ENCODE results near the gene PRKN. TPM values are rescaled to one million over a fixed set of nuclear protein-coding genes. Genes with fewer than 3 reads are reported as not detected.
A peak's percentile ranks its signal among the peaks of the same experiment; 100 is the strongest.

The PRKN gene
- total RNA-seq, 2 donors from 2014 or later: 10.7 to 21.2 TPM

GRCh38 chr6:161446949-161447348 lies 1280.6 kb downstream of the PRKN start:
- no peaks in the 10 kb centered on the region for H3K4me1 ChIP-seq (replicated peaks)
- 94% methylated on average over 7 of the region's 7 CpGs for WGBS
- no peaks in the 10 kb centered on the region for H3K27me3 ChIP-seq (replicated peaks; ENCODE audit: insufficient read depth)
- H3K4me3 ChIP-seq: no peak overlapping the region
- intact Hi-C loops (cut with DNase I): no loop called here
- TF ChIP-seq CTCF (IDR thresholded peaks at IDR 0.05): no peak
- no peak for TF ChIP-seq POLR2A (IDR thresholded peaks at IDR 0.05)
- TF ChIP-seq POLR2AphosphoS5 (IDR thresholded peaks at IDR 0.05): no peak
- no peak for DNase-seq (ENCODE audit: low spot score)
- no peak overlapping the region for H3K27ac ChIP-seq
- H3K36me3 ChIP-seq: no peaks in the 10 kb centered on the region
- no peaks in the 10 kb centered on the region for H3K9me3 ChIP-seq

GRCh38 chr6:161446296-161446925 lies 1281.2 kb downstream of the PRKN start:
- no peak for DNase-seq (ENCODE audit: low spot score)
- TF ChIP-seq POLR2A (IDR thresholded peaks at IDR 0.05) (no peak), CTCF (IDR thresholded peaks at IDR 0.05) (no peak), POLR2AphosphoS5 (IDR thresholded peaks at IDR 0.05) (no peak)
- Histone ChIP-seq H3K4me1 (replicated peaks) (no peaks in the 10 kb centered on the region), H3K27me3 (replicated peaks; ENCODE audit: insufficient read depth) (no peaks in the 10 kb centered on the region), H3K4me3 (no peak overlapping the region), H3K36me3 (no peaks in the 10 kb centered on the region), H3K27ac (no peak overlapping the region), H3K9me3 (no peaks in the 10 kb centered on the region)
- WGBS: 66% methylated on average over 6 of the region's 6 CpGs
- intact Hi-C loops (cut with DNase I): no loop called here

DNA sequence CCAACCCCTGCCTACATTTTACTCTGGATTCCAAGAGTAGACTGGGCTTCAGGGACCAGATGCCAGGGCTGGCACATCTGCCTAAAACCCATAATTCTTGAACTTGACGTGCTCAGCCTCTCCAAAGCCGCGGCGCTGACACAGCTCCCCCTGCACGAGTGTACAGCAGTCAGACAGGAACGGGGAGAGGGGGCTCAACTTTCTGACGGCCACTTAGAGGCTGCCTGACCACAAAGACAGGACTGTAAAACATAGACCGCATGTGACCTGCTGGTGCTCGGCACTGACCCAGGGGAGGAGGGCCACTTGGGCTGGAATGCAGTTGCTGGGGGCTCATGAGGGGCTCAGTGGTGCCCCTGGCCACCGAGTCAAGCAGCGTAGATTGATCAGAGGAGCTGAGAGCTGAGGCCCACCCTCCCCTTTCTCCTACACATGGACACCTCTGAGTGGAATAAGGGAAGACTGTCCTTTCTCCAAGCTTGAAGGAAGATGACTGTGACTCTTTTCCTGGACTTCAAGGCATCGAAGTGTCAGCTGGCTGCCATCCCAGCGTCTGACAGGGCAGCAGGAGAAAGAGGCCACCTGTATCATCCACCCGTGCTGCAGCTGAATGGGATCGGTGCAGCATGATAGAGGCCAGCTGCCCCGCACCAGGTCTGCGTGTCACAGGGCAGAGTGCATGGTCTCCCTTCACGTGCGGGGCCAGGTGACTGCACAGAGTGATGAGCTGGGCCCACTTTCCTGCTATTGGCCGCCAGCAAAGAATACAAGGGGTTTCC lies 1282.4 kb downstream of the PRKN start:
- Histone ChIP-seq H3K27ac (no peak overlapping the region), H3K4me3 (no peak overlapping the region), H3K36me3 (no peaks in the 10 kb centered on the region), H3K4me1 (replicated peaks) (no peaks in the 10 kb centered on the region), H3K27me3 (replicated peaks; ENCODE audit: insufficient read depth) (no peaks in the 10 kb centered on the region), H3K9me3 (no peaks in the 10 kb centered on the region)
- no peak for TF ChIP-seq CTCF (IDR thresholded peaks at IDR 0.05)
- no peak for DNase-seq (ENCODE audit: low spot score)
- intact Hi-C loops (cut with DNase I): no loop called here
- WGBS: 39% methylated on average over 20 of the region's 20 CpGs

DNA sequence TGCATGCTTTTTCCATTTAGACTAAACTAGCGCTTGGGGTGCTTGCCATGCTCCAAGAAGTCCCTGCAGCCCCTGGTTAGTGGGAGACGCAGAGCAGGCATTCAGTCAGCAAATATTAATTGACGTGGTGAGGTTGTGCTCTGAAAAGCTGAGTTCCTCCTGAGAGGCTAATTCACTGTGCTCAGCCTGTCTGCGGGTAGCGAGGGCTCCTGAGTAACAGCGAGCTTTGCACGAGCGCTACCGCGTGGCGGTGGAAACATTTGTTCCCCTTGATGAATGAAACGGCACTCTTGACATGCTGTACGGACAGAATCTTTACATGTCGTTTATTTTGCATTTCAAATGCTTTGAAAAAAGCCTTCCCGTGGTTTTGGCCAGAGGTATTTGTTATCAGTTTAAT lies 1283.1 kb downstream of the PRKN start:
- no peak overlapping the region for H3K4me3 ChIP-seq
- TF ChIP-seq POLR2A (IDR thresholded peaks at IDR 0.05) (no peak), POLR2AphosphoS5 (IDR thresholded peaks at IDR 0.05) (no peak), CTCF (IDR thresholded peaks at IDR 0.05) (peak in 1 of 4 experiments; percentile 6)
- no peaks in the 10 kb centered on the region for H3K9me3 ChIP-seq
- H3K27me3 ChIP-seq (replicated peaks; ENCODE audit: insufficient read depth): no peaks in the 10 kb centered on the region
- no peaks in the 10 kb centered on the region for H3K36me3 ChIP-seq
- 46% methylated on average over 15 of the region's 15 CpGs for WGBS
- no peaks in the 10 kb centered on the region for H3K4me1 ChIP-seq (replicated peaks)
- no peak overlapping the region for H3K27ac ChIP-seq
- intact Hi-C loops (cut with DNase I): no loop called here
- no peak for DNase-seq (ENCODE audit: low spot score)

GRCh38 chr6:161443848-161444247 lies 1283.7 kb downstream of the PRKN start:
- Histone ChIP-seq H3K4me1 (replicated peaks) (no peaks in the 10 kb centered on the region), H3K4me3 (no peak overlapping the region), H3K9me3 (no peaks in the 10 kb centered on the region), H3K27ac (no peak overlapping the region), H3K36me3 (no peaks in the 10 kb centered on the region), H3K27me3 (replicated peaks; ENCODE audit: insufficient read depth) (no peaks in the 10 kb centered on the region)
- no peak for DNase-seq (ENCODE audit: low spot score)
- 68% methylated on average over 8 of the region's 8 CpGs for WGBS
- TF ChIP-seq CTCF (IDR thresholded peaks at IDR 0.05): no peak
- no peak for TF ChIP-seq POLR2AphosphoS5 (IDR thresholded peaks at IDR 0.05)
- TF ChIP-seq POLR2A (IDR thresholded peaks at IDR 0.05): no peak
- intact Hi-C loops (cut with DNase I): no loop called here
